SIG-M5 treated with dmso at 0.1 percent for 504 hours (cell line): ENCODE measurements around the gene LSM14B.
A peak's percentile ranks its signal among the peaks of the same experiment; 100 is the strongest.
"Not testable (repeated sequence)": the region's sequence is repeated elsewhere in the genome, so short reads cannot be mapped to it uniquely, and the experiment has no call there.

Experiments
- DNase-seq: peaks from one replicate; lab custom pipeline; 2025; ENCODE audit not compliant: unreplicated experiment; lab: John Stamatoyannopoulos, UW

Gene LSM14B

DNA sequence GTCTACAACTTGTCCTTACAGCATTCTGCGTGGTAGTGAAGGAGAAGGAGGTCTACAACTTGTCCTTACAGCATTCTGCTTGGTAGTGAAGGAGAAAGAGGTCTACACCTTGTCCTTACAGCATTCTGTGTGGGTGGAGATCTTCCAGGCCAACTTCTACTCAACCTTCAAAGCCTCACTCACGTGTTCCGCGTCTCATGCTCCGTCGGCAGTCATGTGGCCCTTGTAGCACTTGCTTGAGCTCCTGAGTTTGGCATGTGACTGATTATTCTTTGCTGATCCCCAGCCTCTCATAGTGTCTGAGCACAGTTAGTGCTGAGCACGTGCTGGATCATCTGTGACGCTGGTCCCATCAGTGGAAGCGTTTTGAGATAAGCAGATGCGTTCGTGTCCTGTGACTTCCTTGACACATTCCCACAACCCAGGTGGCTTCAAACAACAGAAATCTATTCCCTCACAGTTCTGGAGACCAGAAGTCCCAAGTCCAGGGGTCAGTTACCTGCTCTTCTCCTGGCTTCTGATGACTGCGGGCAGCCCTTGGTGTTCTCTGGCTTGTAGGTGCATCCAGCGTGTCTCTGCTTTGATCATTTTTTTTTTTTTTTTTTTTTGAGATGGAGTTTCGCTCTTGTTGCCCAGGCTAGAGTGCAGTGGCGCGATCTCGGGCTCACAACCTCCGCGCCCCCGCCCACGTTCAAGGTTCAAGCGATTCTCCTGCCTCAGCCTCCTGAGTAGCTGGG is 23.9 kb downstream of the LSM14B start:
- DNase-seq, result no peak

DNA sequence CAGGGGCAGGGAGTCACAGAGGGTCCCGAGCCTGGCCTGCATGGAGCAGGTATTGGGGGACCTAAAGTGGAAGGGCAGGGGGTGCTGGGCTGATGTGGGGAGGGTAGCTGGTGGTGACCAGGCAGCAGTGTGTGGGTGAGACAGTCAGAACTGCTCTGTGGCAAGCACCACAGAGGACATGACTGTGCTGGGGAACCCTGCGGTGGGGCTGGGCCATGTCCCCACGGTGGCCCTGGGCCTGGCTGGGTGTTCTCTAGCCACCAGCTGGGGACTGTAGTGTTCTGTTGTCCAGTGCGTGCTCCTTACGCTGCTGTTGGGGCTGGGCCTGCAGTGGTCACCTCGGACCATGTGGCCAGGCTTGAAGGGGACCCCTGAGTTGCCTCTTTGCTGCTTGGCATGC is 24.9 kb downstream of the LSM14B start:
- no peak for DNase-seq

- no peak for DNase-seq
Observed at GRCh38 chr20:62147528-62147927, 25.3 kb downstream of the LSM14B start.

- DNase-seq, result not testable (repeated sequence)
Observed at GRCh38 chr20:62148383-62148782, 26.1 kb downstream of the LSM14B start.

DNA sequence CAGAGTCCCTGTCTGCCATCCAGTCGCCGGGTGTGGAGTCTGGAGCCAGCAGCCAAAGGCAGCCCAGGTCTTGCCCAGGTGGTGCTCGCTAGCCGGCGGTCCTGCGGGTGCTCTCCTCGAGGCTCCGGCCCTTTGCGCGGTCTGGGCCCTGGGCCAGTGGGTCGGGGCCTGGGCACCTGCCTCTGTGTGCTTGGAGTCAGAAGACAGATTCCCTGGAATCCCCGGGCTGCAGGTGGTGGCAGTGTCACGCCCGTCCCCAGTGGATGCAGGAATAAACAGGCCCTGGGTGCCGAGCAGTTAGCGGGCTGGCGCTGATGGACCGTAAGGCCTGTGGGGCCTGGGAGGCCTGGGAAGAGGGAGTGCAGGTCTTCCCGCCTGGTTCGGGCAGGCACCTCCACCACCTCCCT is 26.6 kb downstream of the LSM14B start:
- no peak for DNase-seq

DNA sequence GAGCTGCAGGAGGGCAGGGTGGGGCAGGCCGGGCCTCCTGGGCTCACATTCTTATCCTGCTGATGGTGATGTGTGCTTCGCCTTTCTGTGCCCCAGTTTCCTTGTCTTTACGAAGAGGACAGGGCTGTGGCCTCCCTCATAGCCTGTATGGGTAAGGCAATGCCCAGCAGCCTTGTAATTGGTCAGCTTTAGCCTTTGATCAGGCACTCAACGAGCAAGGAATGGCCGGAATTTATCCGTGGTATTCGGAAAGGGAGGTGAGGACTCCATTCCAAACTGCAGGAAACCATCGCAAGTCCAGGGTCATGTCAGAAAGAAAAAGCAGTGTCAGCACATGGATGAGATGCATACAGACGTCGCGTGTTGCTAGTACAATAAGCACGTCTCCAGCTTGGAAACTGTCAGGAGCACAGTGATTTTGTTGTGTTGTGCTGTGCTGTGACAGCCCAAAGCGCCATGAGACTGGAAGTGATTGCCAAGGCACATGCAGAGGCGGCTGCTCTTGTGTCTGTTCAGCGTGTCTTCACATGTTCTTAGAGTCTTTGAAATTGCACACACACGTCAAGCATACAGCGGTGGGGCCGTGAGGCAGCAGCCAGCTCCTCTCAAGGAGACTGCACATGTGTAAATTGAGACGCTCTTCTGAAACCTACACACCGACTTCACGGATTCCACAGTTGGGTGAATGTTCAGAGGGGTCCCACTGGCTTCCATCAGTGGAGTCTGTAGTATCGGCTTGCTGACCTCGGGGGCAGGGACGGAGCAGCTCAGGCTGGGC is 27.4 kb downstream of the LSM14B start:
- no peak for DNase-seq

DNA sequence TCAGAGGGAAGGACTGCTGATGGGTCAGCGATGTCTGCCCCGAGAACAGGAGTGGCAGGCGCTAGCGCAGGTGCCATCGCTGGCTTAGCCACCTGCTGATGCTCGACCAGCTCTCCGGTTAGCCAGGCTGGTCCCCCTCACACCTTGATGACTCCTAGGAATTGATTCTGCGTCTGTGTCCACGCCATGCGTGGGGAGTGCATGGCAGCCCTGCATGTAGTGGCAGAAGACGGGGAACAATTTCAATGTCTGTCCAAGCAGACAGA is 28.0 kb downstream of the LSM14B start:
- no peak for DNase-seq

DNA sequence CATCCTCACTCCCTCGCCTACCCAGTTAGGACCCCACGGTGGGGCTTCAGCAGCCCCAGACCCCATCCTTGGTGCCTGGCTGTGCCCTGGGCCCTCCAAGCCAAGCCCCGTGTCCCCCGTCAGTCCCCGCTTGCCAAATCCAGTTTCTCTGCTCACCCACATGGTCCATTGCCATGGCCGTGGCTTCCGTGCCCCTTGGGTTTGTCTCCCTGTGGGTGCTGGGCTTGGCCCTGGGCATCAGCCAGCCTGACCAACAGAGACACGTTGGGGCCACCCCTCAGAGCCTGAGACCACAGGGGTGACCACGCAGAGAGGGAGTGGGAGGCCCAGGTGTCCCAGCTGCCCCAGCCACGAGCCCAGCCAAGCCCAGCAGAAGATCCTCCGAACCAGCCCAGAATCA is 28.9 kb downstream of the LSM14B start:
- no peak for DNase-seq

DNA sequence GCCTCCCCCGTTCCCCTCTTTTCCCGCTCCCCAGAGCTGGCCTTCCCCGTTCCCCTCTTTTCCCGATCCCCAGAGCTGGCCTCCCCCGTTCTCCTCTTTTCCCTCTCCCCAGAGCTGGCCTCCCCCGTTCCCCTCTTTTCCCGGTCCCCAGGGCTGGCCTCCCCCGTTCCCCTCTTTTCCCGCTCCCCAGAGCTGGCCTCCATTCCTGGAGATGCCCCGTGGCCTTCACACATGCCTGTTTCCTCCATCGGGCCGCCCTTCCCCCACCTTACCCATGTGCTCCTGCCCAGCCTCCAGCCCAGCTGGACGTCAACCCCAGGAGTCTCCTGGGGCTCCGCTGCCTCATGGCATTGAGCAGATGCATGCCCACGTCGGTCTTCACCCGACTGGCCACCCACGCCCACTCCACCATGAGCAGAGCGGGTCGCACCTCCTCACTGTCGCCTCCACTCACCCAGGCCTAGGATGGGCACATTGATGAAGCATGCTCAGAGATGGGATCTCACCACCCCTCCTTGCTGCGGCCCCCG is 29.6 kb downstream of the LSM14B start:
- DNase-seq, result no peak

- no peak for DNase-seq
Observed at GRCh38 chr20:62155428-62156253, 33.4 kb downstream of the LSM14B start.

DNA sequence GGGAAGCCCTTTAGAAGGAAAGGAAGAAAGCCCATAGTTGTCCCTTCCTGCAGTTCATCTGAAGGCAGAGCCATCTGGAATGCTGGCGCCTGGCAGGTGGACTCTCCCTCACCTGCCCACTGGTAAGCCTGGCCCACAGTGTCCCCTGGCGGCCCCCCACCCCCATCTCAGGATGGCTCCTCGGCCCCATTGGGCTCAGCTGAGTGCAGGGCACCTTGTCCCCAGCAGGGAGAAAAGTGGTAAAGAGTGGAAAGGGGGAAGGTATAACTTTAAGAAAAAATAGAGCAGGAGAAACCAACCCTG is 33.9 kb downstream of the LSM14B start:
- DNase-seq, result no peak

DNA sequence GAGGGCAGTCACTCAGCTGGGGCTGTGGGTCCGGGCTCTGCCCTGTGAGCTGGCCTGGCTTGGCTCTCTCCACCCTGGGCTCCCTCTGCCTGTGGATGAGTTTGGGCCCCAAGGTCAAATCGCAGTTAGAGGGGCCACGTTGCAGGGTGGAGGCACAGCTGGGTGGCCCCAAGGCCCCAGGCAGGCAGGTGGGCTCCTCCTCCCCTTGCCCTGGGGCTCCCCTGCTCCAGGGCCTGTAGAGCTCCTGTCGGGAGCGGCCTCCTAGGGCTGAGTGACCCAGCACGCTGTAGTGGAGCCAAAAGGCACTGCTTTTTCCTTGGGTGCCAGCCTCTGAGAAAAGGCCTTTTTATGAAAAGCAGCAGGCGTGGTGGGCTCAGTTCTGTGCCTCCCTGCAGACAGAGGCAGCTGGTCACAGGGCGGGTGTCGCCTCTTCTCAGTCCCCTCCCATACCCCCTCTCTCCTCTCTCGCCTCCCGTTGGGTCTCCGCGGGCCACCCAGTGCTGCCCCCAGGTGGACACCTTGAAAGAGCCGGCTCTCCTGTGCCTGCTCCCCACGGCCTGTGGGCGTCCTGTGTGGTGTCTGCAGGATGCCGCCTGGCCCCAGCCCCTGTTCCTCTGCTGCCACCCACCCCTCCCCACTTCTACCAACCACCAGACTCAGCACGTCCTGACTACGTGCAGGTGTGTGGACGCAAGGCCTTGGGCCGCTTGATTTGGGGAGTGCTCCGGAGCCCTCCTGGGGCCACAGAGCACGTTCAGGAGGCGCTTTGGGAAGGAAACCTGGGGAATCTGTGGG is 34.5 kb downstream of the LSM14B start:
- peak; percentile 30 for DNase-seq

- DNase-seq, result no peak
Observed at GRCh38 chr20:62157387-62158087, 35.3 kb downstream of the LSM14B start.

DNA sequence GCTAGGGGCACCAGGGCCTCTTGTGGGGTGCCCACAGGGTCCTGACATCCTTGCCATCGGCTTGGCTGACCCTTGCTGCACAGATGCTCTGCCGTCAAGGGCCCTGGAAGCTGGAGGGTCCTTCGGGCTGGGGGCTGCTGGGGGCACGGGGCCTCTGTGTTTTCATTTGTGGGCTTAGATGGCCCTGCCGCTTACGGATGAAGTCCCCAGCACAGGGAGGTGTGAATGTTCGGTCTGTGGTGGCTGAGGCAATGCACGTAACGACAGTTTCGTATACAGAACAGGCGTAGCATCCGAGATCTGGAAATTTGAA is 35.8 kb downstream of the LSM14B start:
- DNase-seq, result no peak

GRCh38 chr20:62158541-62158940 is 36.3 kb downstream of the LSM14B start:
- DNase-seq, result no peak

GRCh38 chr20:62159052-62159451 is 36.8 kb downstream of the LSM14B start:
- DNase-seq, result no peak

DNA sequence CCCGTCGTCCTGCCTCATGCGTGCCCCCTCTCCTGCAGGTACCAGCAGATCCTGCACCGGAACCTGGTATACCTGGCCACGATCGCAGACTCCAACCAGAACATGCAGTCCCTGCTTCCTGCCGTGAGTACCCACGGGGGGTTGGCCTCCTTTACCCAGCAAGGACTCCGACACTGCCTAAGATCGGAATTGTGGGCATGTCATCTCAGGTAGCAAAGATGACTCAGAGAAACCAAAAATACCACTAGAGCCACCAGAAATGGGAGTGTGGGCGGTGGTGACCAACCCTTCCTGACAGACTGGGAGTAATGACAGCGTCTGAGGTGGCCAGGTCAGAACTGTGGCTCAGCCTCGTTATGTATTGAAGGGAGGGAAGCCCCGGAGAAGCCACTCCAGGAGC is 37.6 kb downstream of the LSM14B start:
- no peak for DNase-seq

DNA sequence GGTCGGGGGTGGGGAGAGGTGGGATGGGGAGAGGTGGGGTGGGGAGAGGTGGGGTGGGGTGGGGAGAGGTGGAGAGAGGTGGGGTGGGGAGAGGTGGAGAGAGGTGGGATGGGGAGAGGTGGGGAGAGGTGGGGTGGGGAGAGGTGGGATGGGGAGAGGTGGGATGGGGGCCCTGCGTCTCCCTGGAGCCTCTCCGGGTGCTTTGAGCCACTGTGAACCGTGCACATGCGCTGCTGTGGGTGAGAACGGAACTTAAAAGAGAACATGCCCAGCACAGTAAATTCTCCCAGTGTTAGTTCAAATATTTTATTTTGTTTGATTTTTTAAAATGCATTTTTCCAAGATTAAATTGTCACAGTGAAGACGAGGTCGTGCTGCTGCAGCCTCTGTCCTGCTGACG is 38.0 kb downstream of the LSM14B start:
- no peak for DNase-seq

GRCh38 chr20:62160876-62161275 is 38.6 kb downstream of the LSM14B start:
- no peak for DNase-seq

DNA sequence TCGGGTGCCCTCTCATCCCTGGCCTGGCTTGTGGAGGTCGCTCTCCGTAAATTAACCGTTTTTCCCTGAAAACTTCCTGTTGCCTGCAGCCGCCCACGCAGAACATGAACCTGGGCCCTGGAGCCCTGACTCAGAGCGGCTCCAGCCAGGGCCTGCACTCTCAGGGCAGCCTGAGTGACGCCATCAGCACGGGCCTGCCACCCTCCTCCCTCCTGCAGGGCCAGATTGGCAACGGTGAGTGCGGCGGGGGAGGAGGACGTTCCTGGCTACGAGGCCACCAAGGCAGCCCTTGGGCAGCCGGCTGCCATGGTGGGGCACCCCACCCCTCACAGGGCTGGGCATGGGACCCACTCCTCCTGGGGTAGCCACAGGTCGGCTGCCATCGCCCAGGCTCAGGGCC is 39.1 kb downstream of the LSM14B start:
- no peak for DNase-seq
